A673 (cell line): ENCODE results near the gene SPI1. TPM values are rescaled to one million over a fixed set of nuclear protein-coding genes. Genes with fewer than 3 reads are reported as not detected.

Experiments
- BruUV-seq: library from RNA; stranded (reverse); fragments of 400-500 nt; replicated peaks from 2 replicates; lab custom pipeline; 2021; lab: Mats Ljungman, UMichigan
- CTCF ChIA-PET: fragments of 300-600 bp; sonication (Branson Sonifier 250); formaldehyde crosslinking; loops from one replicate; lab custom pipeline; 2022; ENCODE audit warnings: antibody characterized with exemption; lab: Charles Lee
- POLR2A ChIA-PET: fragments of 300-600 bp; sonication (Branson Sonifier 250); formaldehyde crosslinking; loops from one replicate; lab custom pipeline; 2022; ENCODE audit warnings: antibody characterized with exemption; ENCODE audit not compliant: low non-redundant PET; lab: Charles Lee
- DNase-seq: peaks from one replicate; pipeline ENCODE4 v3.0.0-alpha.2; 2015; ENCODE audit warnings: low spot score
- H3K27ac ChIP-seq: fragments of 200-600 bp; sonication (generic); 2 replicates; pipeline ENCODE4 v1.5.1; 2016; ENCODE audit warnings: mixed run types, low read depth, mild to moderate bottlenecking, mixed read lengths, antibody characterized with exemption, low read length; ENCODE audit not compliant: poor library complexity, severe bottlenecking
- H3K27me3 ChIP-seq: fragments of 200-600 bp; sonication (generic); replicated peaks from 2 replicates; pipeline ENCODE4 v1.6.1; 2017; ENCODE audit warnings: mixed run types, low read depth, mild to moderate bottlenecking, mixed read lengths, antibody characterized with exemption, low read length; ENCODE audit not compliant: insufficient read depth, poor library complexity
- H3K36me3 ChIP-seq: fragments of 200-600 bp; sonication (generic); 2 replicates; pipeline ENCODE4 v1.6.1; 2016; ENCODE audit warnings: mixed run types, mild to moderate bottlenecking, mixed read lengths, antibody characterized with exemption, low read length; ENCODE audit not compliant: insufficient read depth, poor library complexity, severe bottlenecking
- H3K4me1 ChIP-seq: fragments of 200-600 bp; sonication (generic); 2 replicates; pipeline ENCODE4 v1.6.1; 2017; ENCODE audit warnings: mixed run types, mild to moderate bottlenecking, mixed read lengths, antibody characterized with exemption, low read length; ENCODE audit not compliant: insufficient read depth, poor library complexity, severe bottlenecking
- H3K4me3 ChIP-seq: fragments of 200-600 bp; sonication (generic); 2 replicates; pipeline ENCODE4 v1.5.1; 2016; ENCODE audit warnings: low read depth, mixed run types, mild to moderate bottlenecking, mixed read lengths, low read length; ENCODE audit not compliant: poor library complexity, severe bottlenecking
- H3K9me3 ChIP-seq: fragments of 200-600 bp; sonication (generic); 2 replicates; pipeline ENCODE4 v1.6.1; 2016; ENCODE audit warnings: mixed run types, low read depth, mild to moderate bottlenecking, mixed read lengths, antibody characterized with exemption, low read length; ENCODE audit not compliant: poor library complexity, severe bottlenecking
- EZH2 ChIP-seq: fragments of 200-600 bp; sonication (generic); IDR thresholded peaks from 2 replicates; pipeline ENCODE4 v1.6.1; 2017; ENCODE audit warnings: borderline replicate concordance, low read depth, mild to moderate bottlenecking, mixed read lengths, antibody characterized with exemption, low read length; ENCODE audit not compliant: poor library complexity, severe bottlenecking
- intact Hi-C: fragments of 100-400 bp; cut with micrococcal nuclease; formaldehyde crosslinking; loops from one replicate; pipeline ENCODE4 v1.10.0; 2022; ENCODE audit not compliant: unreplicated experiment
- total RNA-seq: library from RNA; stranded (reverse); gene quantifications from 2 replicates; pipeline ENCODE4 v1.2.3, GENCODE V29; 2021
- TF ChIP-seq, protein P1 (sequence below): fragments of 300-800, 200-600 bp; sonication (generic); conservative IDR thresholded peaks from 2 replicates; pipeline ENCODE4 v1.5.1; 2017; ENCODE audit warnings: low read depth, mild to moderate bottlenecking, antibody characterized with exemption, low read length, moderate library complexity, mixed read lengths

SPI1 gene
- total RNA-seq, 1 experiment from 2014 or later, result not detected

GRCh38 chr11:47331454-47332302, 46.7 kb downstream of the SPI1 start:
- Histone ChIP-seq H3K27me3 (no peaks in the 10 kb centered on the region), H3K4me1 (no peaks in the 10 kb centered on the region), H3K4me3 (no peak overlapping the region), H3K36me3 (peaks cover 32% of the 10 kb centered on the region), H3K27ac (no peak overlapping the region), H3K9me3 (no peaks in the 10 kb centered on the region)
- ChIA-PET CTCF (no interaction called here), POLR2A (no interaction called here)
- intact Hi-C loops, result no loop called here
- BruUV-seq, result no TSS peak
- TF ChIP-seq EZH2, result no peak
- TF ChIP-seq, protein P1, sequence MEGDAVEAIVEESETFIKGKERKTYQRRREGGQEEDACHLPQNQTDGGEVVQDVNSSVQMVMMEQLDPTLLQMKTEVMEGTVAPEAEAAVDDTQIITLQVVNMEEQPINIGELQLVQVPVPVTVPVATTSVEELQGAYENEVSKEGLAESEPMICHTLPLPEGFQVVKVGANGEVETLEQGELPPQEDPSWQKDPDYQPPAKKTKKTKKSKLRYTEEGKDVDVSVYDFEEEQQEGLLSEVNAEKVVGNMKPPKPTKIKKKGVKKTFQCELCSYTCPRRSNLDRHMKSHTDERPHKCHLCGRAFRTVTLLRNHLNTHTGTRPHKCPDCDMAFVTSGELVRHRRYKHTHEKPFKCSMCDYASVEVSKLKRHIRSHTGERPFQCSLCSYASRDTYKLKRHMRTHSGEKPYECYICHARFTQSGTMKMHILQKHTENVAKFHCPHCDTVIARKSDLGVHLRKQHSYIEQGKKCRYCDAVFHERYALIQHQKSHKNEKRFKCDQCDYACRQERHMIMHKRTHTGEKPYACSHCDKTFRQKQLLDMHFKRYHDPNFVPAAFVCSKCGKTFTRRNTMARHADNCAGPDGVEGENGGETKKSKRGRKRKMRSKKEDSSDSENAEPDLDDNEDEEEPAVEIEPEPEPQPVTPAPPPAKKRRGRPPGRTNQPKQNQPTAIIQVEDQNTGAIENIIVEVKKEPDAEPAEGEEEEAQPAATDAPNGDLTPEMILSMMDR, result no peak
- no peak for DNase-seq

- DNase-seq, result no peak
- Histone ChIP-seq H3K4me3 (no peak overlapping the region), H3K4me1 (no peaks in the 10 kb centered on the region), H3K27ac (peak overlapping the region; percentile 8), H3K27me3 (no peaks in the 10 kb centered on the region), H3K36me3 (peaks cover 46% of the 10 kb centered on the region), H3K9me3 (no peaks in the 10 kb centered on the region)
- POLR2A ChIA-PET, result no interaction called here
- TF ChIP-seq EZH2, result no peak
- TF ChIP-seq, protein P1, result no peak
- no TSS peak for BruUV-seq
- CTCF ChIA-PET, result no interaction called here
- intact Hi-C loops, result no loop called here
Measured at GRCh38 chr11:47329987-47330931, 48.1 kb downstream of the SPI1 start.

GRCh38 chr11:47329431-47329986, 48.8 kb downstream of the SPI1 start:
- no peak for DNase-seq
- Histone ChIP-seq H3K27me3 (no peaks in the 10 kb centered on the region), H3K27ac (no peak overlapping the region), H3K36me3 (peaks cover 48% of the 10 kb centered on the region), H3K4me1 (no peaks in the 10 kb centered on the region), H3K9me3 (no peaks in the 10 kb centered on the region), H3K4me3 (no peak overlapping the region)
- TSS peak; percentile 72 for BruUV-seq
- no peak for TF ChIP-seq EZH2
- TF ChIP-seq, protein P1, result no peak
- CTCF ChIA-PET, result no interaction called here
- intact Hi-C loops, result no loop called here
- POLR2A ChIA-PET, result no interaction called here
